Cardiac muscle cell (in vitro differentiated cells and primary cell): Measurements from ENCODE around the gene CFAP210. TPM values are rescaled to one million over a fixed set of nuclear protein-coding genes. Genes with fewer than 3 reads are reported as not detected.
A peak's percentile ranks its signal among the peaks of the same experiment; 100 is the strongest.
"Not testable (repeated sequence)": the region's sequence is repeated elsewhere in the genome, so short reads cannot be mapped to it uniquely, and the experiment has no call there.

ENCODE experiments used
- DNase-seq, 2 donors: peaks; one replicate each; pipeline versions ENCODE4 v3.0.0 to v3.0.0-alpha.2; 2010 to 2017; ENCODE audit warnings: low read depth in 1 of 2, low spot score in 1 of 2
- H3K27ac ChIP-seq: fragments of 200-600 bp; sonication (generic); 2 replicates; pipeline ENCODE4 v1.5.1; 2016
- H3K27me3 ChIP-seq: fragments of 200-600 bp; sonication (generic); 2 replicates; pipeline ENCODE4 v1.6.0; 2016; ENCODE audit warnings: control low read depth
- H3K36me3 ChIP-seq: fragments of 200-600 bp; sonication (generic); 2 replicates; pipeline ENCODE4 v1.5.1; 2016; ENCODE audit warnings: control low read depth
- H3K4me1 ChIP-seq: fragments of 200-600 bp; sonication (generic); 2 replicates; pipeline ENCODE4 v1.8.1; 2017; ENCODE audit warnings: low read depth, mild to moderate bottlenecking, mixed run types
- H3K4me3 ChIP-seq: fragments of 200-600 bp; sonication (generic); 2 replicates; pipeline ENCODE4 v1.5.1; 2016; ENCODE audit warnings: mild to moderate bottlenecking
- H3K9me3 ChIP-seq: fragments of 200-600 bp; sonication (generic); 2 replicates; pipeline ENCODE4 v1.5.1; 2017; ENCODE audit warnings: low read depth, mild to moderate bottlenecking, control low read depth
- polyA plus RNA-seq: library from polyadenylated mRNA; unstranded; fragments of >200 nt; fragmentation: Nextera tagmentation; extraction: Ambion mirVana; gene quantifications from 2 replicates; pipeline ENCODE4 v1.2.1, GENCODE V29; 2016
- total RNA-seq: library from RNA; depleted of rRNA; stranded (reverse); fragments of >200 nt; gene quantifications from 2 replicates; pipeline ENCODE4 v1.2.3, GENCODE V29; 2016
- TF ChIP-seq, protein P1 (sequence below): IDR thresholded peaks from 2 replicates; pipeline ENCODE4 v1.5.1; 2012; ENCODE audit warnings: low read depth, mild to moderate bottlenecking, low read length

CFAP210 gene
- total and polyA plus RNA-seq, 2 experiments from 2014 or later, result 0.28 TPM; not detected in 1

DNA sequence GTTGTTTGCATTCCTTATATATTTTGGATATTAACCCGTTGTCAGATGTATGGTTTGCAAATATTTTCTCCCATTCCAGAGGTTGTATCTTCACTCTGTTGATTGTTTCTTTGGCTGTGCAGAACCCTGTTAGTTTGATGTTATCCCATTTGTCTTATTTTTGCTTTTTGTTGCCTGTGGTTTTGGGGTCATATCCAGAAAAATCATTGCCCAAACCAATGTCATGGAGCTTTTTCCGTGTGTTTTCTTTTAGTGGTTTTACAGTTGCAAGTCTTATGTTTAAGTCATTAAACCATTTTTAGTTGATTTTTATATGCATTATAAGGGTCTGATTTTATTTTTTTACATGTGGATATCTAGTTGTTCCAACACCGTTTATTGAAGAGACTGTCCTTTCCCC is 74.3 kb downstream of the CFAP210 start:
- no peak overlapping the region for H3K27ac ChIP-seq
- peaks cover 20% of the 10 kb centered on the region for H3K36me3 ChIP-seq
- TF ChIP-seq, protein P1, sequence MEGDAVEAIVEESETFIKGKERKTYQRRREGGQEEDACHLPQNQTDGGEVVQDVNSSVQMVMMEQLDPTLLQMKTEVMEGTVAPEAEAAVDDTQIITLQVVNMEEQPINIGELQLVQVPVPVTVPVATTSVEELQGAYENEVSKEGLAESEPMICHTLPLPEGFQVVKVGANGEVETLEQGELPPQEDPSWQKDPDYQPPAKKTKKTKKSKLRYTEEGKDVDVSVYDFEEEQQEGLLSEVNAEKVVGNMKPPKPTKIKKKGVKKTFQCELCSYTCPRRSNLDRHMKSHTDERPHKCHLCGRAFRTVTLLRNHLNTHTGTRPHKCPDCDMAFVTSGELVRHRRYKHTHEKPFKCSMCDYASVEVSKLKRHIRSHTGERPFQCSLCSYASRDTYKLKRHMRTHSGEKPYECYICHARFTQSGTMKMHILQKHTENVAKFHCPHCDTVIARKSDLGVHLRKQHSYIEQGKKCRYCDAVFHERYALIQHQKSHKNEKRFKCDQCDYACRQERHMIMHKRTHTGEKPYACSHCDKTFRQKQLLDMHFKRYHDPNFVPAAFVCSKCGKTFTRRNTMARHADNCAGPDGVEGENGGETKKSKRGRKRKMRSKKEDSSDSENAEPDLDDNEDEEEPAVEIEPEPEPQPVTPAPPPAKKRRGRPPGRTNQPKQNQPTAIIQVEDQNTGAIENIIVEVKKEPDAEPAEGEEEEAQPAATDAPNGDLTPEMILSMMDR, result no peak
- H3K4me1 ChIP-seq, result no peaks in the 10 kb centered on the region
- H3K9me3 ChIP-seq, result no peaks in the 10 kb centered on the region
- DNase-seq, result peak in 1 of 2 donors; percentile 4
- no peak overlapping the region for H3K4me3 ChIP-seq
- no peaks in the 10 kb centered on the region for H3K27me3 ChIP-seq

DNA sequence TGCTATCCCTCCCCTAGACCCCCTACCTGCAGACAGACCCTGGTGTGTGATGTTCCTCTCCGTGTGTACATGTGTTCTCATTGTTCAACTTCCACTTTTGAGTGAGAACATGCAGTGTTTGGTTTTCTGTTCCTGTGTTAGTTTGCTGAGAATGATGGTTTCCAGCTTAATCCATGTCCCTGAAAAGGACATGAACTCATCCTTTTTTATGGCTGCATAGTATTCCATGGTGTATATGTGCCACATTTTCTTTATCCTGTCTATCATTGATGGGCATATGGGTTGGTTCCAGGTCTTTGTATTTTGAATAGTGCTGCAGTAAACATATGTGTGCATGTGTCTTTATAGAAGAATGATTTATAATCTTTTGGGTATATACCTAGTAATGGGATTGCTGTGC is 78.2 kb downstream of the CFAP210 start:
- not testable (repeated sequence) for H3K9me3 ChIP-seq, DNase-seq, H3K4me3 ChIP-seq, H3K4me1 ChIP-seq, H3K27me3 ChIP-seq, H3K27ac ChIP-seq
- H3K36me3 ChIP-seq, result peaks cover 47% of the 10 kb centered on the region

DNA sequence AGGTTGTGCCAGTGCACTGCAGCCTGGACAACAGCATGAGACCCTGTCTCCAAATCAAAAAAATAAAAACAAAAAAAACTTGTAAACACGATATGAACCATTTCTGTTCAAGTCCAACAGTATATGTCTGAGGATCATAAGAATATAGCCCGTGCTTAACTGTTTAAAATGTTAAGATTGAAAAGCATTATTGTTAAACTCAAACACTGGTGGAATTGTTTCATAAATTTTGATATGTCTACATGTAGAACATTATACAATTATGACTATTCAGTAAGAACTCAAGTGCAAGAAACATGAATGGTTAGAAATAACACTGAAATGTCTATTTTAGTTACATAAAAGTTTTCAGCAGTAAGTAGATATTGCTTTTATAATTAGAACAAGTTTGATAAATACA is 80.3 kb downstream of the CFAP210 start:
- no peak for DNase-seq
- no peaks in the 10 kb centered on the region for H3K27me3 ChIP-seq
- H3K4me1 ChIP-seq, result no peaks in the 10 kb centered on the region
- H3K9me3 ChIP-seq, result no peaks in the 10 kb centered on the region
- TF ChIP-seq, protein P1, result no peak
- H3K27ac ChIP-seq, result no peak overlapping the region
- no peak overlapping the region for H3K4me3 ChIP-seq
- H3K36me3 ChIP-seq, result peaks cover 57% of the 10 kb centered on the region

DNA sequence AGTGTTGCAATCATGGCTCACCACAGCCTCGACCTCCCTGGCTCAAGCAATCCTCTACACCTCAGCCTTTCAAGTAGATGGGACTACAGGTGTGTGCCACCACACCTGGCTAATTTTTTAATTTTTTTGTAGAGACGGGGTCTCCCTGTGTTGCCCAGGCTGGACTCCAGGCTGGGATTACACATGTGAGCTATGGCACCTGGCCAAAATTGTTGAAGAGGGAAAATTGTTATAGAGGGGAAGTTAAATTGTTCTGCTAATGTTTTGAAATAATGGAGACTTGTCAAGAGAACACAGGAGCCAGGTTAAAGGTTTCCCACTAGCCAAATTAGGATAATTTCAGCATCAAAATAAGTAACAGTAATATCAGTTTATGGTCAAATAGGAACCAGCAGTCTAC is 84.9 kb downstream of the CFAP210 start:
- Histone ChIP-seq H3K4me1 (no peaks in the 10 kb centered on the region), H3K36me3 (peaks cover 60% of the 10 kb centered on the region), H3K27ac (no peak overlapping the region), H3K4me3 (no peak overlapping the region), H3K9me3 (no peaks in the 10 kb centered on the region), H3K27me3 (no peaks in the 10 kb centered on the region)
- no peak for DNase-seq
- TF ChIP-seq, protein P1, result no peak

DNA sequence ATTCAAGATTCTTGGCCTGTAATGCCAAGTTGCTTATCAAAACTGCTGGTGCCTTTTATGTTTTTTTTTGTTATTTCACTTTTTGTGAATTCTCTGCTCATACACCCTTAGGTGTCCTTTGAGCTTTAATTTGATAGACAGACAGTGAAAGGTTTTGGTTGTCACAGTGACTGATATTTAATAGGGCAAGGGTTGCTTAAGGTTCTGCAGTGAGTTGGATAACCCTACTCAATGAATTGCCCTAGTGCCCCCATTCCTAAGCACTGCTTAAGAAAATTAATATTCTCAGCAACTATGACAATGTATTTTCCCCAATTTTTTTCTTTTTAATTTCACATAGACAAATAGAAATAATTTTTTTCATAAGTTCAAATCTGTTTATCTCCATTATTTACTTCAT is 94.6 kb downstream of the CFAP210 start:
- no peak for DNase-seq
- Histone ChIP-seq H3K4me3 (no peak overlapping the region), H3K27me3 (no peaks in the 10 kb centered on the region), H3K36me3 (peaks cover 7% of the 10 kb centered on the region), H3K9me3 (no peaks in the 10 kb centered on the region), H3K27ac (no peak overlapping the region), H3K4me1 (no peaks in the 10 kb centered on the region)
- TF ChIP-seq, protein P1, result no peak

DNA sequence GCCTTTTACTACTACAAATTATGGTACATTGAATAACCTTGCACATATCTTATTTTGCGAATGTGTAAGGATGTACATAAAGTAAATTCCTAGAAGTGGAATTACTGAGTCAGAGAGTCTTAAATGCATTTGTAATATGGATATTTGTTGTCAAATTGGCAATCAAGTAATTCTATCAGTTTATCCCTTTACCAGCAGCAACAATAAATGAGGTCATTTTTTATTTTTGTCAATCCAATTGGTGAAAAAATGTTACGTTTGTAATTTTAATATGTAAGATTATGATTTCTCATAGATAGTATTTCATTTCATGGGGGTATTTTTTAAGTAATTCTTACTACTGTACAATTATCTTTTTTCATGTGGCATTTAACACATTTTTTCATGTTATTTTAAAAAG is 95.2 kb downstream of the CFAP210 start:
- TF ChIP-seq, protein P1, result no peak
- no peaks in the 10 kb centered on the region for H3K9me3 ChIP-seq
- no peaks in the 10 kb centered on the region for H3K4me1 ChIP-seq
- H3K36me3 ChIP-seq, result peaks cover 7% of the 10 kb centered on the region
- H3K27ac ChIP-seq, result no peak overlapping the region
- H3K27me3 ChIP-seq, result no peaks in the 10 kb centered on the region
- DNase-seq, result no peak
- H3K4me3 ChIP-seq, result no peak overlapping the region

DNA sequence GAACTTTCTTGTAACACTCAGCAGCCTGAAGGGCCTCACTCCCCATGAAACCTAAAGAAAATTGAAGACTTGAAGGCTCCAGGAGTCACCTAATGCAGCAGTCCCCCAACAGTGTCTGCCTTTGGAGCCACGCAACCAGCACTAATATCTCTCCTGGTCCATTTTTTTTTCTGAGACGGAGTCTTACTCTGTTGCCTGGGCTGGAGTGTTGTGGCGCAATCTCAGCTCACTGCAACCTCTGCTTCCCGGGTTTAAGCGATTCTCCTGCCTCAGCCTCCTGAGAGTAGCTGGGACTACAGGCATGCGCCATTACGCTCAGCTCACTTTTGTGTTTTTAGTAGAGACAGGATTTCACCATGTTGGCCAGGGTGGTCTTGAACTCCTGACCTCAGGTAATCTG is 97.7 kb downstream of the CFAP210 start:
- not testable (repeated sequence) for H3K9me3 ChIP-seq, H3K27me3 ChIP-seq, H3K36me3 ChIP-seq, H3K4me1 ChIP-seq, H3K4me3 ChIP-seq, H3K27ac ChIP-seq, DNase-seq
